Measurements from ENCODE around the gene RFTN1. TPM values are rescaled to one million over a fixed set of nuclear protein-coding genes. Genes with fewer than 3 reads are reported as not detected.

Gene RFTN1
- total and polyA plus RNA-seq, 10 of the 15 experiments (the other 5 are each of a cell fraction or from before 2014, with no cell fraction given): 20.6 to 213 (median 147) TPM

DNA sequence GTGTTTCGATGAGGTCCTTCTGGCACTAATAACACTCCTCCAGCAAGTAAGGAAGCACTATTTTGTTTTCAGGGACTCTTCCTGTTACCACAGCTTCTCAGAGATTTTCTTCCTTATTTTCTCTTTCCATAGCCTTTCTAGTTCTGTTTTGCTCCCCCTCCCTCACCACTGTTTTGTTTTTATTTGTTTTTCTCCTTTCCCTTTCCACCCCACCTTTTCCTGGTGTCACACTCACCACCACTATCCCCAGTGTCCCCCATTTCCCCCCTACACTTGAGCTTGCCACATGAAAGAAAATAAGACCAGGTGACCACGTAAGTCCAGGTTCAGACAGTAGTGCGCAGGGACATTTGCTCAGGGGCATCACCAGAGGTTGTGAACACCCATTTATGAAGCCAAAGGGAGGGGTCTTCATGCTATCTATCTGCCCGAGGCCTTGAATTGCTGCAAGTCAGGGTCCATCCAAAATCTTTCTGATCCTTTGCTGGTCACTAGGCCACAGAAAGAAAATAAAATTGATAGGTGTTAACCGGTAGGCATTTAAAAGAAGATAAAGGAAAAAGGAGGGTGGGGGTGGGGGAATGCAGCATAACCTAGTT lies 1.4 kb upstream of the RFTN1 start (continued):
- no peak for TF ChIP-seq RCOR1 (conservative IDR thresholded peaks at IDR 0.05; ENCODE audit: low read depth, low read length)
- no peak for TF ChIP-seq ZNF622 (IDR thresholded peaks at IDR 0.05)
- TF ChIP-seq IKZF2 (IDR thresholded peaks at IDR 0.05): peak; percentile 74 to 87
- TF ChIP-seq ZNF24 (IDR thresholded peaks at IDR 0.05): no peak
- no peak for TF ChIP-seq RBBP5 (conservative IDR thresholded peaks at IDR 0.05)
- no peak for TF ChIP-seq IRF3 (IDR thresholded peaks at IDR 0.05)
- peak; percentile 48 for TF ChIP-seq IKZF1 (conservative IDR thresholded peaks at IDR 0.05)
- TF ChIP-seq, protein P1, sequence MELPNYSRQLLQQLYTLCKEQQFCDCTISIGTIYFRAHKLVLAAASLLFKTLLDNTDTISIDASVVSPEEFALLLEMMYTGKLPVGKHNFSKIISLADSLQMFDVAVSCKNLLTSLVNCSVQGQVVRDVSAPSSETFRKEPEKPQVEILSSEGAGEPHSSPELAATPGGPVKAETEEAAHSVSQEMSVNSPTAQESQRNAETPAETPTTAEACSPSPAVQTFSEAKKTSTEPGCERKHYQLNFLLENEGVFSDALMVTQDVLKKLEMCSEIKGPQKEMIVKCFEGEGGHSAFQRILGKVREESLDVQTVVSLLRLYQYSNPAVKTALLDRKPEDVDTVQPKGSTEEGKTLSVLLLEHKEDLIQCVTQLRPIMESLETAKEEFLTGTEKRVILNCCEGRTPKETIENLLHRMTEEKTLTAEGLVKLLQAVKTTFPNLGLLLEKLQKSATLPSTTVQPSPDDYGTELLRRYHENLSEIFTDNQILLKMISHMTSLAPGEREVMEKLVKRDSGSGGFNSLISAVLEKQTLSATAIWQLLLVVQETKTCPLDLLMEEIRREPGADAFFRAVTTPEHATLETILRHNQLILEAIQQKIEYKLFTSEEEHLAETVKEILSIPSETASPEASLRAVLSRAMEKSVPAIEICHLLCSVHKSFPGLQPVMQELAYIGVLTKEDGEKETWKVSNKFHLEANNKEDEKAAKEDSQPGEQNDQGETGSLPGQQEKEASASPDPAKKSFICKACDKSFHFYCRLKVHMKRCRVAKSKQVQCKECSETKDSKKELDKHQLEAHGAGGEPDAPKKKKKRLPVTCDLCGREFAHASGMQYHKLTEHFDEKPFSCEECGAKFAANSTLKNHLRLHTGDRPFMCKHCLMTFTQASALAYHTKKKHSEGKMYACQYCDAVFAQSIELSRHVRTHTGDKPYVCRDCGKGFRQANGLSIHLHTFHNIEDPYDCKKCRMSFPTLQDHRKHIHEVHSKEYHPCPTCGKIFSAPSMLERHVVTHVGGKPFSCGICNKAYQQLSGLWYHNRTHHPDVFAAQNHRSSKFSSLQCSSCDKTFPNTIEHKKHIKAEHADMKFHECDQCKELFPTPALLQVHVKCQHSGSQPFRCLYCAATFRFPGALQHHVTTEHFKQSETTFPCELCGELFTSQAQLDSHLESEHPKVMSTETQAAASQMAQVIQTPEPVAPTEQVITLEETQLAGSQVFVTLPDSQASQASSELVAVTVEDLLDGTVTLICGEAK (IDR thresholded peaks at IDR 0.05; ENCODE audit: borderline replicate concordance): no peak
- TF ChIP-seq ETV6 (conservative IDR thresholded peaks at IDR 0.05 in 1 of 2, IDR thresholded peaks at IDR 0.05 in 1 of 2; ENCODE audit: borderline replicate concordance in 1 of 2, low read depth in 1 of 2): no peak
- no peak for TF ChIP-seq RUNX3 (IDR thresholded peaks at IDR 0.05; ENCODE audit: low read length)
- TF ChIP-seq E4F1 (IDR thresholded peaks at IDR 0.05; ENCODE audit: borderline replicate concordance, partially characterized antibody): no peak
- TF ChIP-seq NFXL1 (IDR thresholded peaks at IDR 0.05; ENCODE audit: borderline replicate concordance): no peak
- no peak for TF ChIP-seq BACH1 (IDR thresholded peaks at IDR 0.05; ENCODE audit: borderline replicate concordance)
- no peak for TF ChIP-seq LARP7 (IDR thresholded peaks at IDR 0.05)
- TF ChIP-seq CBX5 (IDR thresholded peaks at IDR 0.05; ENCODE audit: low read depth): no peak
- no peak for TF ChIP-seq PRDM15 (CRISPR knock-in tag; IDR thresholded peaks at IDR 0.05)
- TF ChIP-seq DPF2 (IDR thresholded peaks at IDR 0.05): no peak
- TF ChIP-seq NRF1 (conservative IDR thresholded peaks at IDR 0.05; ENCODE audit: low read depth, low read length): 0 out of 2 replicates have a peak, but pooled peaks have one; percentile 25
- TF ChIP-seq EZH2 (IDR thresholded peaks at IDR 0.05; ENCODE audit: borderline replicate concordance, control insufficient read depth, low read depth, low read length): no peak
- 0 out of 2 replicates have a peak, but pooled peaks have one; percentile 19 for TF ChIP-seq YY1 (IDR thresholded peaks at IDR 0.05; ENCODE audit: low read depth, low read length)
